ENCODE results near the gene ABCA2.

DNA sequence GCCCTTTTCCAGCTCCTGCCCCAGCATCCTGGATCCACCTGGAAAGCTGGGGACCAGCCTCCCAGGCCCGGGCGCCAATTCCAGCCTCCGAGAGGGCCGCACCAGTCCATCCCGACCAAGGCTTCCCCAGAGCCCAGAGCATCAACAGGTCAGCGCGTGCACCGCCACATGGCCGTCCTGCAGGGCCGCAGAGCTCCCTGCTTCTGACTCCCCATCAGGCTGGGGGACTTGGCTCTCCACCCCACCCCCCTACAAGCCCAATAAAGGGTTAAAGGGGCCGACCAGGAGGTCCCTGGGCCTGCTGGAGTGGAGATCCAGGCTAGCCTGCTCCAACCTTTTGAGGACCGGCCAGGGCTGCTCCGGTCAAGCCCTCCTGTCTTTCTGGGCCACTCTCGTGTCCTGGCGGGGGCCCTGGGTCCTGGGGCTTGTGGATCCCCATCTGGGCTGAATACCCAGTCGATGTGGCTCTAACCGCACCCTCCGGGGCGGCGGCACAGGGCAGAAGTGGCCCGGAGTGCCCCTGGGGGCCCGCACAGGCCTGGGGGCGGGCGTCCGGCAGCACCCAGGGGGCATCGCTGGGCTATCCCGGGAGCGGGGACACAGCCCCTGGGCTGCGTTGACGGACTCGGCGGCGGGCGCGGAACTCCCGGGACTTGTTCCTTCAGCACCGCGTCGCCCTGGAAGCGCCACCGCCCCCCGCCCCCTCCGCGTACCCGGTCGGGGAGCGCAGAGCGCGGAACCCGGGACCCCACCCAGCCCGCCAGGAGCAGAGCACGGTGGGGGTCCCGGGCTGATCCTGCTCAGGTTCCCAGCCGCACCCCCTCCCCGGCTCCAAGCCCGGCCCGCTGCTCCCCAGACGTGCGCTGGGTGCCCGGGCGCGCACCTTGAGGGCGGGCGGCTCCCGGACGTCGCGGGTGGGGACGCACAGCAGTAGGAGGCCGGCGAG, 25.2 kb upstream of the ABCA2 start:
- TF ChIP-seq, protein P1, sequence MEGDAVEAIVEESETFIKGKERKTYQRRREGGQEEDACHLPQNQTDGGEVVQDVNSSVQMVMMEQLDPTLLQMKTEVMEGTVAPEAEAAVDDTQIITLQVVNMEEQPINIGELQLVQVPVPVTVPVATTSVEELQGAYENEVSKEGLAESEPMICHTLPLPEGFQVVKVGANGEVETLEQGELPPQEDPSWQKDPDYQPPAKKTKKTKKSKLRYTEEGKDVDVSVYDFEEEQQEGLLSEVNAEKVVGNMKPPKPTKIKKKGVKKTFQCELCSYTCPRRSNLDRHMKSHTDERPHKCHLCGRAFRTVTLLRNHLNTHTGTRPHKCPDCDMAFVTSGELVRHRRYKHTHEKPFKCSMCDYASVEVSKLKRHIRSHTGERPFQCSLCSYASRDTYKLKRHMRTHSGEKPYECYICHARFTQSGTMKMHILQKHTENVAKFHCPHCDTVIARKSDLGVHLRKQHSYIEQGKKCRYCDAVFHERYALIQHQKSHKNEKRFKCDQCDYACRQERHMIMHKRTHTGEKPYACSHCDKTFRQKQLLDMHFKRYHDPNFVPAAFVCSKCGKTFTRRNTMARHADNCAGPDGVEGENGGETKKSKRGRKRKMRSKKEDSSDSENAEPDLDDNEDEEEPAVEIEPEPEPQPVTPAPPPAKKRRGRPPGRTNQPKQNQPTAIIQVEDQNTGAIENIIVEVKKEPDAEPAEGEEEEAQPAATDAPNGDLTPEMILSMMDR (IDR thresholded peaks at IDR 0.05; ENCODE audit: insufficient read depth, low read depth, low read length): no peak
- peak; percentile 94 for TF ChIP-seq EZH2 (IDR thresholded peaks at IDR 0.05; ENCODE audit: insufficient read depth, low read length)
